ENCODE data around the gene CDC14A.

The CDC14A gene

DNA sequence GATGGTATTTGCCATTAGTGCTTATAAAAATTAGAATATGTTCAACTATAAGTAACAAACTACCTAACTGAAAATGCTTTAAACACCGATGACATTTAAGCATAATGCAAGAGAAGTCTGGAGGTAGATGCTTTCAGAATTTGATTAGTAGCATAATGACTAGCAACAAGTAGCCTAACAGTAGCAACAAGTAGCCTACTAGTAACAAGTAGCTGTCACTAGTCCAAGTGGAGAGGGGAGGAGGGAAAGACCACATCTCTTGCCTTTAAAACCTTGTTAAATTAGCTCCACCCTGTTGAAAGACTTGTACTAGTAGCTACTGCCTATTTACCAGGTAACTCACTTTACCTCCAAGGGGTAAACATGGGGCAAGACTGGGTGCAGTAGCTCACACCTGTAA is 193.5 kb downstream of the CDC14A start:
- DNase-seq, result no peak

DNA sequence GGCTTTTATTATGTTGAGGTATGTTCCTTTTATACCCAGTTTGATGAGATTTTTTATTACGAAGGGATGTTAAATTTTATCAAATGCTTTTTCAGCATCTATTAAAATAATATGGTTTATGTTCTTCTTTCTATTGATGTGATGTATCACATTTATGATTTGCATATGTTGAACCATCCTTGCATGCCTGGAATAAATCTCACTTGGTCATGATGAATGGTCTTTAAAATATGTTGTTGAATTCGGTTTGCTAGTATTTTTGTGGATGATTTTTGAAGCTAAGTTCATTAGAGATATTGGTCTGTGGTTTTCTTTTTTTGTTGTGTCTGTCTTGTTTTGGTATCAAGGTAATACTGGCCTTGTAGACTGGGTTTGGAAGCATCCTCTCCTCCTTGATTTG is 199.7 kb downstream of the CDC14A start:
- no peak for DNase-seq

DNA sequence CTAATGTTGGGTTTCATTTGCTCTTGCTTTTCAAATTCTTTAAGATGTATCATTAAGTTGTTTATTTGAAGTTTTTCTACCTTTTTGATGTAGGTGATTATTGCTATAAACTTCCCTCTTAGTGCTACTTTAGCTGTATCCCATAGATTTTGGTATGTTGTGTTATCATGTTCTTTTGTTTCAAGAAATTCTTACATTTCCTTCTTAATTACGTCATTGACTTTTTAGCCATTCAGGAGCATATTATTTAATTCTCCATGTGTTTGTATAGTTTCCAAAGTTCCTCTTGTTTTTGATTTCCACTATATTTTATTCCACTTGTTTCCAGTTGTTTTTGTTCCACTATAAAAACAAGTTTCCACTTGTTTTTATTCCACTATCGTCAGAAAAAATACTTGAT is 200.6 kb downstream of the CDC14A start:
- DNase-seq, result no peak

DNA sequence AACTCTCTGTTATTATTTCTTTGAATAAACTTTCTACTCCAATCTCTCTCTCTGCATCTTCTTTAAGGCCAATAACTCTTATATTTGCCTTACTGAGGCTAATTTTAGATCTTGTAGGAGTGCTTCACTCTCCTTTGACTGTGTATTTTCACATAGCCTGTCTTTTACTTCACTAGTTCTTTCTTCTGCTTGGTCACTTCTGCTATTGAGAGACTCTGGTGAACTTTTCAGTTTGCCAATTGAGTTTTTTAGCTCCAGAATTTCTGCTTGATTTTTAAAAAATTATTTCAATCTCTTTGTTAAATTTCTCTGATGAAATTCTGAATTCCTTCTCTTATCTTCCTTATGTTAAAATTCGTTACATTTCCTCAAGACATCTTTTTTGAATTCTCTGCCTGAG is 203.9 kb downstream of the CDC14A start:
- no peak for DNase-seq

DNA sequence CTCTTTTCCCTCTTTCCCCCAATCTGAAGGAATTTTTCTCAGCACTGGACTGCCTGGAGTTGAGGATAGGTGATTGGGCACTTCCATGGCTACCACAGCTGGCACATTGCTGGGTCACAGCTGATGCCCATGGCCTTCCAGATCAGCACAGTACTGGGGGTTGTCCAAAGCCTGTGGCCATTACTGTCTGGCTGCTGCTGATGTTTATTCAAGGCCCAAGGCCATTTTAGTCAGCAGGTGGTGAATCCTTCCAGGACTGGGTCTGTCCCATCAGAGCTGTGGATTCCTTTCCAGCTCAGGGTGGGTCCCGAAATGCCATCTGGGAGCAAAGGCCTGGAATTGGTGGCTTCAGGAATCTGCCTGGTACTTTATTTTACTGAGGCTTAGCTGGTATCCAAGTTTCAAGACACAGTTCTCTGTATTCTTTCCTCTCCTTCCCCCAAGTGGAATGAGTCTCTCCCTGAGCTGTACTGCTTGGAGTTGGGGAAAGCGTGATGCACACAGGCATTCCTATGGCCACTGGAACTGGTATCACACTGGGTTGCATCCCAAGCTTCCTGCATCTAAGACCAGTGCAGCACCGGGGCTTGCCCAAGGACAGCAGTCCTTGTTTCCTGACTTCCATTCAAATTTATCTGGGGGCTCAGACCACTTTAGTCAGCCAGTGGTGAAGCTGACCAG is 204.8 kb downstream of the CDC14A start:
- DNase-seq, result no peak

DNA sequence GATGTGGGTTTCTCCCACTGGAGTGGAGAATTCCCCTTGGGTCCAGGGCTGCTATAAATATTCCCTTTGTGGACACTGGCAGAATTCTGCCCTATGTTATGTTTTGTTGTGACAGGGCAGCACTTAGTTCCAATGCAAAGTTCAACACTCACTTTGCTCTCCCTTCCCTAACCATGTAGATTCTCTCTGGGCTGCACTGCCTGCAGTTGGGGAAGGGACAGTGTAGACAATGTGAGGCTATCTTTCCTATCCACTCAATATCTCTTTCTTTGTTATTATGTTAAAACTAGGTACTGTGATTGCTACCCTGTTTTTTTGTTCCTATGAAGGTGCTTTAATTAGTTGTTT is 205.3 kb downstream of the CDC14A start:
- DNase-seq, result no peak

DNA sequence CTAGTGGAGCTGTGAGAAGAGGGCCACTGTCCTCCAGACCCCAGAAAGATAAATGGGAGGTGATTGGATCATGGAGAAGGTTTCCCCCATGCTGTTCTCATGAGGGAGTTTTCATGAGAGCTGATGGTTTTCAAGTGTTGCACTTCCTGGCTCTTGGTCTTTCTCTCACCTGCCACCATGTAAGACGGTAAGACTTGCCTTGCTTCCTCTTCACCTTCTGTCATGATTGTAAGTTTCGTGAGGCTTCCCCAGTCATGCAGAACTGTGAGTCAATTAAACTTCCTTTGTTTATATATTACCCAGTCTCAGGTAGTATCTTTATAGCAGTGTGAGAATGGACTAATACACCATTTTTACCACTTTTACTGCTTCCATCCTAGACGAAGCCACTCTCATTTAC is 213.2 kb downstream of the CDC14A start:
- no peak for DNase-seq

DNA sequence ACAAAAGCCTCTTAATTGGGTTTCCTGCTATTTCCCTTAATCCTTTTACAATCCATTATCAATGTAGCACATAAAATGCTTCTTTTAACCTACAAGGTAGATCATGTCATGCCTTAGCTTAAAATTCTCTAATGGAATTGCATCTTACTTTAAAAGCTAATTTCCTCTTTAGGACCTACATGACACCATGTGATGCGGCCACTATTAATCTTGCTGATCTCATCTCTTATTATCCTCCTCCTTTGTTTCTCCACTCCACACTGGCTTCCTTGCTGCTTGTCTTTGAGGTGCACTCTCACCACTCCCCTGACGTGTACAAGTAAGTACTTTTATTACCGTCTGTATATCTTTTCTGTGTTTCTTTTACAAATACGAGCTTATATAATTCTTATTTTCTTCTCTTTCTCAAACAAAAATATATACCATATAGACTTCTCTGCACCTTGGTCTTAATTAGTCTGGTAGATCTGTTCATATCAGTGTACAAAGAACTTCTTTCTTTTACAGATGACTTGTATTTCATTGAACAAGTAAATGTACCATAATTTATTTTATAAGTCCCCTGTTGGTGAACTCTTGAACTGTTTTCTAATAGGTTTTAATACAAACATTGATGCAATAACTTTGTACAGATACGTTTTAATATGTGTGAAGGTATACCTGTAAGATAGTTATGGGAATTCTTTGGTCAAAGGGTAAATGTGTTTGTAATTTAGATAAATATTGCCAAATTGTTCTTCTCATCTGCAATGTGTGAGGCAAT is 213.8 kb downstream of the CDC14A start:
- no peak for DNase-seq

DNA sequence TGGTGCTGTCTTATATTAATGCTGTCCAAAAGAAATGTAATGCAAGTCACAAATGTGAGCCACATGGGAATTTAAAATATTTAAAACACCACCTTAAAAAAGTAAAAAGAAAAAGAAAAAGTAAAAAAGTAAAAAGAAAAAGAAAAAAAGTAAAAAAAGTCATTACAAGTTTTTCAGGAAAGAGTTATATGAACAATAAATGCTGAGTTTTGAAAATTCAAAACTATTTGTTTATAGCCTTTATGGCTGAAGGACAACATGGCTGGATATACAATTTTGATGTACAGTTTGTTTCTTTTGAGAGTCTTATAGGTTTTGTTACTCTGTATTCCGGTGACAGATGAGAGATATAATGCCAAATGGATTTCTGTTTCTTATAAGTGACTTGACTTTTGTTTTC is 214.8 kb downstream of the CDC14A start:
- no peak for DNase-seq
